ENCODE data around the gene ZNF692.
"Not testable (repeated sequence)": the region's sequence is repeated elsewhere in the genome, so short reads cannot be mapped to it uniquely, and the experiment has no call there.

Gene ZNF692

GRCh38 chr1:248890549-248891498, 31.9 kb upstream of the ZNF692 start:
- H3K4me3 ChIP-seq (replicated peaks in 1 of 2; ENCODE audit: low read depth in 2 of 2, low read length in 2 of 2), result no peak overlapping the region
- no peak for DNase-seq (ENCODE audit: low read depth in 2 of 2)
- TF ChIP-seq, protein P1, sequence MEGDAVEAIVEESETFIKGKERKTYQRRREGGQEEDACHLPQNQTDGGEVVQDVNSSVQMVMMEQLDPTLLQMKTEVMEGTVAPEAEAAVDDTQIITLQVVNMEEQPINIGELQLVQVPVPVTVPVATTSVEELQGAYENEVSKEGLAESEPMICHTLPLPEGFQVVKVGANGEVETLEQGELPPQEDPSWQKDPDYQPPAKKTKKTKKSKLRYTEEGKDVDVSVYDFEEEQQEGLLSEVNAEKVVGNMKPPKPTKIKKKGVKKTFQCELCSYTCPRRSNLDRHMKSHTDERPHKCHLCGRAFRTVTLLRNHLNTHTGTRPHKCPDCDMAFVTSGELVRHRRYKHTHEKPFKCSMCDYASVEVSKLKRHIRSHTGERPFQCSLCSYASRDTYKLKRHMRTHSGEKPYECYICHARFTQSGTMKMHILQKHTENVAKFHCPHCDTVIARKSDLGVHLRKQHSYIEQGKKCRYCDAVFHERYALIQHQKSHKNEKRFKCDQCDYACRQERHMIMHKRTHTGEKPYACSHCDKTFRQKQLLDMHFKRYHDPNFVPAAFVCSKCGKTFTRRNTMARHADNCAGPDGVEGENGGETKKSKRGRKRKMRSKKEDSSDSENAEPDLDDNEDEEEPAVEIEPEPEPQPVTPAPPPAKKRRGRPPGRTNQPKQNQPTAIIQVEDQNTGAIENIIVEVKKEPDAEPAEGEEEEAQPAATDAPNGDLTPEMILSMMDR (IDR thresholded peaks at IDR 0.05; ENCODE audit: low read depth, low read length), result no peak

GRCh38 chr1:248889914-248890243, 31.0 kb upstream of the ZNF692 start:
- not testable (repeated sequence) for DNase-seq (ENCODE audit: low read depth in 2 of 2); H3K4me3 ChIP-seq (replicated peaks in 1 of 2; ENCODE audit: low read depth in 2 of 2, low read length in 2 of 2)

GRCh38 chr1:248886237-248886895, 27.5 kb upstream of the ZNF692 start:
- peak; percentile 19 to 54 for DNase-seq (ENCODE audit: low read depth in 2 of 2)
- TF ChIP-seq, protein P1 (IDR thresholded peaks at IDR 0.05; ENCODE audit: low read depth, low read length), result no peak
- H3K4me3 ChIP-seq (replicated peaks in 1 of 2; ENCODE audit: low read depth in 2 of 2, low read length in 2 of 2), result no peak overlapping the region

GRCh38 chr1:248885646-248886045, 26.8 kb upstream of the ZNF692 start:
- TF ChIP-seq, protein P1 (IDR thresholded peaks at IDR 0.05; ENCODE audit: low read depth, low read length), result no peak
- DNase-seq (ENCODE audit: low read depth in 2 of 2), result no peak
- no peak overlapping the region for H3K4me3 ChIP-seq (replicated peaks in 1 of 2; ENCODE audit: low read depth in 2 of 2, low read length in 2 of 2)

DNA sequence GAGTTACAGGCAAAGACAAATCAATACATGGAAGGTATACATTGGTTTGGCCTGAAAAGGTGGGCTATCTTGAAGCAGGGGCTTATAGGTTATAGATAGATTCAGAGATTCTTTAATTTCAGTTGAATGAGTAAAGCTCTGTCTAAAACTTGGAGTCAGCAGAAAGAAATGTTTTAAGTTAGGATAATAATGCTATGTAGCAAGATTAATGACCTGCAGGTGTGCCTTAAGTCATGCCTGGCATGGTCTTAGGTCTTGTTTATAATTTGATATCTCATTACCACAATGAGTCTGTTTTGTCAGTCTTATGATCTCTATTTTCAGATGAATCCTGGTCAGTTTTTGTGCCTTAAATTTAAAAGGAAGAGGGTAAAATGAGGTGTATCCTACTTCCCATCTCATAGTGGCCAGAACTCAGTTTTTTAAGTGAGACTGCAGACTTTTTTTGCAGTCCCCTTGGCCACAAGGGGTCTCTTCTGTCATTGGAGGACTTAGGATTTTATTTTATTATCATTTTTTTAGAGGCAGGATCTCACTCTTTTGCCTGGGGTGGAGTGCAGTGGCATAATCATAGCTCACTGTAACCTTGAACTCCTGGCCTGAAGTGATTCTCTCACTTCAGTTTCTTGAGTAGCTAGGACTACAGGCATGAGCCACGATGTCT, 25.9 kb upstream of the ZNF692 start:
- DNase-seq (ENCODE audit: low read depth in 2 of 2), result no peak
- no peak overlapping the region for H3K4me3 ChIP-seq (replicated peaks in 1 of 2; ENCODE audit: low read depth in 2 of 2, low read length in 2 of 2)
- TF ChIP-seq, protein P1 (IDR thresholded peaks at IDR 0.05; ENCODE audit: low read depth, low read length), result no peak

DNA sequence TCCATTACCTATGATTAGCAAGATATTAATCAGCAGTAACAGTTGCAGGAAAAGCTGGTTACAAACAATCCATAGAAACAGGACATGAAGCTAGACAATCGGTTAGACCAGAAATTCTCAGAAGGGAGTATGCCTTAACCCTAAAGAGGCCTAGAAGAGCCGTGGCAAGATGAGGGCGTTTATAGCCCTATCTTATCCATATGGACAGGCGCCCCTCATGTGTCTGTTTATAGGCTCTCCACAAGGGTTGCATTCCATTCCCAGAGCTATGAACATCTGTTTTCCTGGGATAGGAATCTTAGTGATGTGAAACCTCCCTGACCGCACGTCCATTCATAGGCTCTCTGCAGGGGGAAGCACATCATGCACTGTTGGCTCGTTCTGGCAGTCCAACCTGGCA, 23.5 kb upstream of the ZNF692 start:
- H3K4me3 ChIP-seq (replicated peaks in 1 of 2; ENCODE audit: low read depth in 2 of 2, low read length in 2 of 2); DNase-seq (ENCODE audit: low read depth in 2 of 2): not testable (repeated sequence)

- no peak for DNase-seq (ENCODE audit: low read depth in 2 of 2)
- TF ChIP-seq, protein P1 (IDR thresholded peaks at IDR 0.05; ENCODE audit: low read depth, low read length), result no peak
- no peak overlapping the region for H3K4me3 ChIP-seq (replicated peaks in 1 of 2; ENCODE audit: low read depth in 2 of 2, low read length in 2 of 2)
These were observed 22.4 kb upstream of the ZNF692 start for GRCh38 chr1:248881261-248881660.

Measured in cardiac fibroblast (primary cell).